Mammary epithelial cell (primary cell): ENCODE results near the gene RPL35.

ENCODE experiments used
- EZH2 ChIP-seq: IDR thresholded peaks from 2 replicates; pipeline ENCODE4 v1.6.1; 2012; ENCODE audit warnings: low read length, inconsistent platforms, borderline replicate concordance
- TF ChIP-seq, protein P1 (sequence below), 2 donors: IDR thresholded peaks in 1 of 2; conservative IDR thresholded peaks in 1 of 2; 2 replicates each; pipeline ENCODE4 v1.5.1; 2011 to 2012; ENCODE audit warnings: inconsistent platforms in 2 of 2, low read length in 2 of 2, mild to moderate bottlenecking in 2 of 2, control low read depth in 1 of 2, low read depth in 1 of 2; ENCODE audit not compliant: insufficient read depth in 1 of 2; ENCODE audit errors: extremely low read depth in 1 of 2

DNA sequence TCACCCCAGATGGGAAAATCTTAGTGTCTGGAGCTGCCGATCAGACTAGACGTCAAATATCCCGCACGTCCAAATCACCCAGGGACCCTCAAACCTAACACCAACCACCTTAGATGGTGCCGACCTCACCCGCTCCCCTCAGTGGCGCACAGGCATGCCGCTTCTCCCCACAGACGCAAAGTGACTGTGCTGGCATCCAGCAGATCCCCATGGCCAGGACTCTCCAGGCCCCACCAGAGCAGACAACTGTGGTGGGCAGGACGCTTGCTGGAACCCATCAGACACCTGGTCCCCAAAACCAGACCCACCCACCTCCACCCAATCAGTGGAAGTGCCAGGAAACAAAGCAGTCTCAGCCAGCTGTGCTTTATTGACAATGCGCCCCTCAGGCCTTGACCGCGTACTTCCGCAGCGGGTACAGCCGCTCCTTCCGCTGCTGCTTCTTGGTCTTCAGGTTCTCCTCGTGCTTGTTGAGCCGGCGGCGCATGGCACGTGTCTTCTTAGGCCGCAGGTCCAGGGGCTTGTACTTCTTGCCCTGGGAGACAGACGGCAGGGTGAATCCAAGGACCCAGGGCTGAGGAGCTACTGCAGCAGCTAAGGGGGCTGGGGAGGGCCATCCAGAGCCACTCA, 4.1 kb downstream of the RPL35 start:
- TF ChIP-seq, protein P1, sequence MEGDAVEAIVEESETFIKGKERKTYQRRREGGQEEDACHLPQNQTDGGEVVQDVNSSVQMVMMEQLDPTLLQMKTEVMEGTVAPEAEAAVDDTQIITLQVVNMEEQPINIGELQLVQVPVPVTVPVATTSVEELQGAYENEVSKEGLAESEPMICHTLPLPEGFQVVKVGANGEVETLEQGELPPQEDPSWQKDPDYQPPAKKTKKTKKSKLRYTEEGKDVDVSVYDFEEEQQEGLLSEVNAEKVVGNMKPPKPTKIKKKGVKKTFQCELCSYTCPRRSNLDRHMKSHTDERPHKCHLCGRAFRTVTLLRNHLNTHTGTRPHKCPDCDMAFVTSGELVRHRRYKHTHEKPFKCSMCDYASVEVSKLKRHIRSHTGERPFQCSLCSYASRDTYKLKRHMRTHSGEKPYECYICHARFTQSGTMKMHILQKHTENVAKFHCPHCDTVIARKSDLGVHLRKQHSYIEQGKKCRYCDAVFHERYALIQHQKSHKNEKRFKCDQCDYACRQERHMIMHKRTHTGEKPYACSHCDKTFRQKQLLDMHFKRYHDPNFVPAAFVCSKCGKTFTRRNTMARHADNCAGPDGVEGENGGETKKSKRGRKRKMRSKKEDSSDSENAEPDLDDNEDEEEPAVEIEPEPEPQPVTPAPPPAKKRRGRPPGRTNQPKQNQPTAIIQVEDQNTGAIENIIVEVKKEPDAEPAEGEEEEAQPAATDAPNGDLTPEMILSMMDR (conservative IDR thresholded peaks at IDR 0.05 in 1 of 2, IDR thresholded peaks at IDR 0.05 in 1 of 2; ENCODE audit: extremely low read depth in 1 of 2, insufficient read depth in 1 of 2, low read depth in 1 of 2, low read length in 2 of 2), result no peak
- no peak for TF ChIP-seq EZH2
